Rectal smooth muscle tissue (tissue), 1 donor: ENCODE measurements around the gene SYT9.

Experiments used
- H3K27ac ChIP-seq: one replicate; pipeline ENCODE4 v1.7.0; 2013; ENCODE audit warnings: low read depth, low read length, inconsistent platforms
- H3K27me3 ChIP-seq: one replicate; pipeline ENCODE4 v1.7.0; 2013; ENCODE audit warnings: low read length; ENCODE audit not compliant: control insufficient read depth, insufficient read depth
- H3K36me3 ChIP-seq: one replicate; pipeline ENCODE4 v1.7.0; 2013; ENCODE audit warnings: low read length; ENCODE audit not compliant: control insufficient read depth, insufficient read depth
- H3K4me1 ChIP-seq: one replicate; pipeline ENCODE4 v1.7.0; 2013; ENCODE audit warnings: low read length; ENCODE audit not compliant: control insufficient read depth, insufficient read depth
- H3K4me3 ChIP-seq: one replicate; pipeline ENCODE4 v1.7.0; 2013; ENCODE audit warnings: low read length
- H3K9ac ChIP-seq: one replicate; pipeline ENCODE4 v1.7.0; 2013; ENCODE audit warnings: low read length

The SYT9 gene

DNA sequence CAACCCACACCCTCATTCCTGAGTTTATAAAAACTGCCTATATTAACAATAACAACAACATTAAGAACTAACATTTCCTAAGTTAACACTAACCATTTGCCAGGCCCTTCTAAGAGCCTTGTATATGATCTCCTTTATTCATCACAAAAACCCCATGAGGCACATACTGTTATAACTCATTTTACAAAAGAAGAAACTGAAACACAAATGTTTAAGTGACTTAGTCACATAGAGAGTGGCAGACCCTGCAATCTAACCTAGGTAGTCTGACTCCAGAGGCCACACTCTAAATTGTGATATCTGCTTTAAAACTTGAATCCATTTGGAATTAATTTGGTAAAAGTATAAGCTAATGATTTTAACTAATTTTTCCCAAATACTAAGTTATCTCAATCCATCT lies 116.1 kb downstream of the SYT9 start:
- Histone ChIP-seq H3K9ac (no peak overlapping the region), H3K36me3 (no peaks in the 10 kb centered on the region), H3K4me3 (no peak overlapping the region), H3K4me1 (no peaks in the 10 kb centered on the region), H3K27me3 (no peaks in the 10 kb centered on the region), H3K27ac (no peak overlapping the region)

DNA sequence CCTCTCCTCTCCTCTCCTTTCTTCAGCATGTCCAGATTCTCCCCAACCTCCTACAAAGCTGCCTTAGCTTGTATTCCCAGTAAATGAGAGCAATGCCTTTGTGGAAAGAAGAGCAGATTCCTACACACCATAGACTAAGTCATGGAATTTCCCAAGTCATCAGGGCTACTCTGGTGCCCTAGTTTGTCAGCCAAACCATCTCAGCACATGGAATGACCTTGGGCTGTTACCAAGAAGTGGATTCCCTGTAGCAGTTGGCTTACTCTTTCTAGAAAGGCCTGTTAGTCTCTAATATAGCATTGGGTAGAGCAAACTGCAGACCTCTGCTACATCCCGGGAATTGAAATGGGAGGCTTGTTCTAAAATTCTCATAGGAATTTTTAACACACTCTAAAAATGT lies 124.7 kb downstream of the SYT9 start:
- no peak overlapping the region for H3K9ac ChIP-seq
- H3K27ac ChIP-seq, result no peak overlapping the region
- no peaks in the 10 kb centered on the region for H3K36me3 ChIP-seq
- no peaks in the 10 kb centered on the region for H3K4me1 ChIP-seq
- no peak overlapping the region for H3K4me3 ChIP-seq
- no peaks in the 10 kb centered on the region for H3K27me3 ChIP-seq

DNA sequence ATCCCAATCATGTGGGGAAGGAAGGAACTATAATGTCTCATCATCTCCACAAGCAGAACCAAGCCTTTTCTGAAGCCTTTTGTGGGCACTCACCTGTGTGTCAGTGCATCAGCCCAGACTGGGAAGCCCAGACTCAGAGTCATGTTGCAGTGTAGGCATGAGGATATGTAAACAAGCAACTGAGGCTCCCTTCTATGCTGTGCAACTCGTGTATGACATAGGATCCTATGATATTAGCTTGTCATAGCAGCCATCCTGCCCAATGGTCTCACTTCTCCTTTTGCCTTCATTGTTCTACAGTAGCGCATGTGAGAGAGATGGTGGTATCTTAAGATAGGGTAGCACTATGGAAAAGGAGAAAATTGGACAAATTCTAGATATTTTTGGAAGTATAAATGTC lies 130.2 kb downstream of the SYT9 start:
- Histone ChIP-seq H3K27ac (no peak overlapping the region), H3K4me1 (no peaks in the 10 kb centered on the region), H3K36me3 (no peaks in the 10 kb centered on the region), H3K27me3 (no peaks in the 10 kb centered on the region), H3K9ac (no peak overlapping the region), H3K4me3 (no peak overlapping the region)

DNA sequence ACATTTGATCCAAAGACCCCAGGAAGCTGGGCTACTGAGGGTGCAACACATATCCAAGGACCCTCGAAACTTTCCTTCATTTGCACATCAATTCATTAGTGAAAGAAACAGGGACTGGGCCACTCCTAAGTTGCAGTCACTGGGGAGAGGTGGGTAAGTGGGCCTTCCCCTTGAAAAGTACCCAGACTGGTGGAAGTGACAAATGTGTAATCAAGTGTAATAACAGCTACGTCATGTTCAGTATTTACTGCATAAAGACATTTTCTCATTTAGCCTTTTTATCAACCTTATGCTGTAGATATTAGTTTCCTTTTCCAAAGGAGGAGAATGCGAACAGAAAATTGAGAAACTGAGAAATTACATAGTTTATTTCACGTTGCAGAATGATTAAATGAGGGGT lies 131.7 kb downstream of the SYT9 start:
- no peaks in the 10 kb centered on the region for H3K27me3 ChIP-seq
- H3K9ac ChIP-seq, result no peak overlapping the region
- H3K4me1 ChIP-seq, result no peaks in the 10 kb centered on the region
- no peak overlapping the region for H3K4me3 ChIP-seq
- H3K36me3 ChIP-seq, result no peaks in the 10 kb centered on the region
- H3K27ac ChIP-seq, result no peak overlapping the region

DNA sequence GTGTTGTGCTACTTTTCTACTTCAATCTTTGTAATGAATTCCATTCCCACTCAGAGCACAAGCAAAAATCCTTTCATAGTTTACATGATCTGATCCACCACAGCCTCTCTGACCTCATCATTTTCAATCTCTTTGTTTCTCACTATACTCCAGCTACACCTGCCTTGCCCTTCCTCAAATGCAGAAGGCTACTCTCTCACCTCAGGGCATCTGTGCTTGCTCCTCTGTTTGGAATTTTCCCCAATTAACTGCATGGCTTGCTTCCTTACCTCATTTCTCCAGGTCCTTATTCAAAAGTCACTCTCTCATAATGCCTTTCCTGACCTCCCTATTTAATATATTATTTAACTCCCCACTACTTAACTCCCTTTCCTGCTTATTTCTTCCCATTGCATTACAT lies 133.0 kb downstream of the SYT9 start:
- no peak overlapping the region for H3K9ac ChIP-seq
- H3K27ac ChIP-seq, result no peak overlapping the region
- H3K4me3 ChIP-seq, result no peak overlapping the region
- H3K27me3 ChIP-seq, result no peaks in the 10 kb centered on the region
- no peaks in the 10 kb centered on the region for H3K4me1 ChIP-seq
- no peaks in the 10 kb centered on the region for H3K36me3 ChIP-seq

DNA sequence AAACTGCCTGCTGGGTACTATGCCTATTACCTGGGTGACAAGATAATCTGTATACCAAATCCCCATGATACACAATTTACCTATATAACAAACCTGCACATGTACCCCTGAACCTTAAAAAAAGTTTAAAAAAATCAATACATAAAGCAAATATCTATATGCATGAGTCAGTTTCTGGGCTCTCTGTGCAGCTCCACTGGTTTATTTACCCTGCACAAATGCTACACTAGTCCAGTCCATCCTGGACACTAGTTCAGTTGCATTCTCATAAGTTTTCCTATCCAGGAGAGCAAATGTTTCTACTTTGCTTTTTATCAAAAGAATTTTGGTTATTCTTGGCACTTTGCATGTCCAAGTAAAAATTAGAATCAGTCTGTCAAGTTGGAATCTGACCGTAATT lies 133.8 kb downstream of the SYT9 start:
- H3K36me3 ChIP-seq, result no peaks in the 10 kb centered on the region
- no peaks in the 10 kb centered on the region for H3K27me3 ChIP-seq
- no peak overlapping the region for H3K27ac ChIP-seq
- no peak overlapping the region for H3K4me3 ChIP-seq
- H3K9ac ChIP-seq, result no peak overlapping the region
- no peaks in the 10 kb centered on the region for H3K4me1 ChIP-seq

DNA sequence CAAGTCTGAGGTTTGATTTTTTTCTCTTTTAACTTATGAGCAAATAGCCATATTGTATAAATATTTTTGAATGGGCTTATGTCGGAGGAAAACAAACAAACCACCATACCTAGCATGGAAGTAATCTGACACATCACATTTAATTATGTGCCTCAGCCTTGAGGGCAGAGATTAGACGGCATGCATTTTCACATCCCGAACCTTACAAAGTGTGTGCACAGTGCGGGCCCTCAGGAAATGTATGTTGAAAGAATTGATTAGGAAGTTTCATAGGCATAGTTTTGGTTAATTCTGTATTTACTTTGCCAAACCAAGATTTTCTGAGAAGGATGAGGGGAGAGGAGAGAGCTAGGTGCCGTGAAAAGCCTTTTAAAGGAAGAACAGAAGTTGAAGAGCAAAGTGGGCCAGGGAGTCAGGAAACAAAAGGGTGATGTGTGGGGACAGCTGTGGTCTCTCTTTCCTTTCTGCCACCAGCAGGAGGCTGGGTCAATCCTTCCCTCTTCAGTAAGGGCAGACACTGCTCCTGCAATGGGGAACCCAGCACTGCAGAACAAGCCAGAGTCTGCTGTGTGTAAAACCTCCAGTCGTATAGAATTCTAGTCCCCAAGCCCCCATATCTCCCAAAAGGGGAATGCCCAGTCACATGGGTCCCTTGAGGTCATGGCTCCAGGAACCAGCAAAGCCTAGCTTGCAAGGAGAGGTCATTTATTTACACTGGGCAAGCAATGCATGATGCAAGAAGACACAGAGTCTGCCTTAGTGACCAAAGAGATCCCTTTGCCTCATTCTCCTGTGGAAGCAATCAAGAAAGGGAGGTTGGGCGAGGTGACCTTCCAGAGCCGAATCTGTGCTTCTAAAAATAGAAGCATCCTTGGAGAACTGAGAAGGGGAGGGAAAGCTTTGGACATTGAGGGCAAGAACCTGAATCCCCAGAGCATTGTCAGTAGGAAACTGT lies 162.5 kb downstream of the SYT9 start:
- no peaks in the 10 kb centered on the region for H3K36me3 ChIP-seq
- H3K27ac ChIP-seq, result no peak overlapping the region
- H3K4me1 ChIP-seq, result no peaks in the 10 kb centered on the region
- no peak overlapping the region for H3K4me3 ChIP-seq
- H3K9ac ChIP-seq, result no peak overlapping the region
- no peaks in the 10 kb centered on the region for H3K27me3 ChIP-seq

DNA sequence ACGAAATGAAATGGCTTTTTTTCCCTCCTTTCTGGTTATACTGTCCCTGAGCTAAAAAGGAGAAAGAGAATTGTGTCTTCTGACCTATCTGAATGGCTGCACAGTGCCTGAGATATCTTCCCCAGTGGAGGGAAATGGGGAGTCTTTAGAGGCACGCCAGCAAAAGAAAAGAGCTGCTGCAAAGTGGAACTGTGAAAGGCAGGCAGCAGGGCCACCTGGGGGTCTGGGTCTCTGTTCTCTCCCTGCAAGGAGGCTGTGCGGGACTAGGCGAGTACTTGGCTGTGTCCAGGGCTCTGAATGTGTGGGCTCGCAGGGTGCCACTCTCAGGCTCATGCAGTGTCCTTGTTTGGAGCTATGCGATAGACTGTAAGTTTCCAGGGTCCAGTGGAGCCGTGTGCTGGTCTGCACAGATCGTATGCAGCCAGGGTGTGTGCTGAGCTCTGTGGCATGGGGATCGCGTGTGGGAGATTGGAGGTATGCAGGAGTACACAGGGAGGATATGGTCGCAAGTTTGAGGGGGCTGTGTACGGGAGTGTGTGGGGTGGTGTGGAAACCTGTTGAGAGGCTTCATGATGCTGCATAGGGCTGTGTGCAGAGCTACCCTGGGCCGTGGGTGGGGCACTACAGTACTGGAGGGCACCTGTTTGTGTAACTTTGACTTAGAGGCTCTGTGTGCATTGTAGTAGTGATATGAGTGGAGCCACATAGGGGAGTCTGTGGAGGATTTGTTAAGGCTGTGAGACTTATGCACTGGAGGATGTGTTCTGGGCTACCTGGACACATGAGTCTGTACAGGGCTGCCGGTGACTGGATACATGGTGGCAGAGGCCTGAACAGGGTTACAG lies 163.5 kb downstream of the SYT9 start:
- Histone ChIP-seq H3K27me3 (no peaks in the 10 kb centered on the region), H3K36me3 (no peaks in the 10 kb centered on the region), H3K9ac (no peak overlapping the region), H3K27ac (no peak overlapping the region), H3K4me1 (no peaks in the 10 kb centered on the region), H3K4me3 (no peak overlapping the region)

DNA sequence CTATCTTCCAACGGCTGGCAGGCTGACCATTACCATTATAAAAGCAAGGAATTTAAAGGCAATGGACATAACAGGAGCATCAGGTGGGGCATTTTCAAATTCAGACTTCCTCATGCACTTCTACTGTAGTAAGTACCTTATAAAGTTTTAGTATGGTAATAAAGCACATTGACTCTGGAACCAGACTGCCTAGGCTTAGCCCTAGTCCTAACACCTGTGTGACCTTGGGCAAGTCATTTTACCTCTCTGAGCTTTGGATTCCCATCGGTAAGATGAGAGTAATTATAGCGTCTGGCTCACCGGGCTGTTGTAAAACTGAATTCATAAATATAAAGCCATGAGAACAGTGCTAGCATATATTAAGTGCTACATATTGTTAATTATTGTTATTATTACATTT lies 164.4 kb downstream of the SYT9 start:
- Histone ChIP-seq H3K27ac (no peak overlapping the region), H3K36me3 (no peaks in the 10 kb centered on the region), H3K4me1 (no peaks in the 10 kb centered on the region), H3K9ac (no peak overlapping the region), H3K27me3 (no peaks in the 10 kb centered on the region), H3K4me3 (no peak overlapping the region)

DNA sequence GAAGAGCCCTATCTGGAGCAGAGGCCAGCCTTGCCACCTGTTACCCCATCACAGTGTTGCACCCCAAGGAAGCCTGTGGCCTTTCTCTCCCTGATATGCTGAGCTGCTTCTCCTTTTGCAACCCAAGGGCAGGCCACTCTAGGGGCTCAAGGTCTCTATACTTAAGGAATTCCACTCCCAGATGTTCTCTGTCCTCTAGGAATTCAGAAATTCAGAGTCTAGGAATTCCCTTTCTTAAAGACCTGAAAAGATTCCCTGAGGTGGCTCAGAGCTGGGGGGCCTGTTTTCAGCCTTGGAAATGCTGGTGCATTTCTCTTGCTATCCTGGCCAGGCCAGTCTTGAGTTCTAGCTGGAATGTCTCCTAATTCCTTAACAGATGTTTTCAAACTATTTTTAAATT lies 165.6 kb downstream of the SYT9 start:
- H3K9ac ChIP-seq, result no peak overlapping the region
- H3K36me3 ChIP-seq, result no peaks in the 10 kb centered on the region
- no peak overlapping the region for H3K4me3 ChIP-seq
- no peak overlapping the region for H3K27ac ChIP-seq
- H3K27me3 ChIP-seq, result no peaks in the 10 kb centered on the region
- H3K4me1 ChIP-seq, result no peaks in the 10 kb centered on the region

DNA sequence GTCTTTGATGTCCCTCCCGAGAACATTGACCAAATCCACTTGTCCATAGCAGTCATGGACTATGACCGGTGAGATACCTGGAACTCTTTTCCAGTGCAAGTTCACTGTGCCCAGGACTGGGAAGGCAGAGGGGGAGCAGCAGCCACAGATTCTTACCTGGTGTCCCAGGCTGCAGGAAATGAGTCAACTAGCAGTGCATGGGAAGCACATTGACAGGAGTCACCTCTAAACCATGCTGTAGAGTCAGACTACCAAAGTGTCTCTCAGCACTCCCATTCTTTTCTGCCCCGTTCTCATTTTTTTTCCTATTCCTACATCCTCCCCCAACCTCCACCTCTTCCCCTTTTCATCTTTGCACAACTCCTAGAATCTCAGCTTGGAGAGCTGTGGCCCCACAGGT lies 166.4 kb downstream of the SYT9 start:
- Histone ChIP-seq H3K9ac (no peak overlapping the region), H3K4me3 (no peak overlapping the region), H3K4me1 (no peaks in the 10 kb centered on the region), H3K27ac (no peak overlapping the region), H3K27me3 (no peaks in the 10 kb centered on the region), H3K36me3 (no peaks in the 10 kb centered on the region)

DNA sequence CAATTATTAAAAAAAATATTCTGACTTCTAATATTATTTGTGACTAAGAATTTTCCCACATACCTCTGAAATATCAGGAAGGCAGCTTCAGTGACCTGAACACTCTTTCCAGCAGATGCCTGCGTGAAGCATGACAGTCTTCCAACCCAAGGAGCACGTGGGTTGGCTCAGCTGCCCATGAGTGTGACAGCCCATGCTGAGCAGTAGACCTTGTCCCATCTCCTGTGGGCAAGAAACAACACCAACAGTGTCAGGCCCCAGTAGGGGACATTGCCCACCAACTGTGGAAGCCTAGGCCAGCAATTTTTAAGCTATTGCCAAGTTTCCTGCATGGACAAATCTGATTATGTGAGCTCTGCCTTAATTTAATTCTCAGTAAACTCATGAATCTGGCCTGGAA lies 167.2 kb downstream of the SYT9 start:
- Histone ChIP-seq H3K4me1 (no peaks in the 10 kb centered on the region), H3K36me3 (no peaks in the 10 kb centered on the region), H3K27ac (no peak overlapping the region), H3K27me3 (no peaks in the 10 kb centered on the region), H3K9ac (no peak overlapping the region), H3K4me3 (no peak overlapping the region)
